SK-N-MC (cell line): Measurements from ENCODE around the gene SYT3.

Experiments used
- DNase-seq: peaks from one replicate; pipeline ENCODE4 v3.0.0-alpha.2; 2011; ENCODE audit warnings: low read depth, low spot score
- H3K27ac ChIP-seq: fragments of 200-600 bp; sonication (generic); 2 replicates; pipeline ENCODE4 v1.5.1; 2016; ENCODE audit warnings: mixed run types
- H3K36me3 ChIP-seq: fragments of 200-600 bp; sonication (generic); 2 replicates; pipeline ENCODE4 v1.6.1; 2017; ENCODE audit warnings: antibody characterized with exemption, low read length, mixed read lengths; ENCODE audit not compliant: insufficient read depth
- H3K4me3 ChIP-seq: fragments of 200-600 bp; sonication (generic); 2 replicates; pipeline ENCODE4 v1.5.1; 2016
- H3K9ac ChIP-seq: fragments of 200-600 bp; sonication (generic); 2 replicates; pipeline ENCODE4 v1.8.0; 2017; ENCODE audit warnings: mixed run types, mixed read lengths; ENCODE audit not compliant: insufficient read length
- H3K9me3 ChIP-seq: fragments of 200-600 bp; sonication (generic); 2 replicates; pipeline ENCODE4 v1.6.1; 2017; ENCODE audit warnings: low read depth, mild to moderate bottlenecking, antibody characterized with exemption, low read length, moderate library complexity, mixed read lengths
- EZH2 ChIP-seq: fragments of 200-600 bp; sonication (generic); IDR thresholded peaks from one replicate; pipeline ENCODE4 v1.6.1; 2017; ENCODE audit warnings: antibody characterized with exemption
- FOXP2 ChIP-seq: optimal IDR thresholded peaks from 2 replicates; pipeline ENCODE3; 2011; ENCODE audit warnings: mild to moderate bottlenecking, moderate library complexity; ENCODE audit not compliant: insufficient read depth; ENCODE audit errors: extremely low read length, control extremely low read depth
- POLR2AphosphoS5 ChIP-seq: IDR thresholded peaks from 2 replicates; pipeline ENCODE4 v1.6.1; 2012; ENCODE audit warnings: mild to moderate bottlenecking, low read depth, low read length, borderline replicate concordance

The SYT3 gene

DNA sequence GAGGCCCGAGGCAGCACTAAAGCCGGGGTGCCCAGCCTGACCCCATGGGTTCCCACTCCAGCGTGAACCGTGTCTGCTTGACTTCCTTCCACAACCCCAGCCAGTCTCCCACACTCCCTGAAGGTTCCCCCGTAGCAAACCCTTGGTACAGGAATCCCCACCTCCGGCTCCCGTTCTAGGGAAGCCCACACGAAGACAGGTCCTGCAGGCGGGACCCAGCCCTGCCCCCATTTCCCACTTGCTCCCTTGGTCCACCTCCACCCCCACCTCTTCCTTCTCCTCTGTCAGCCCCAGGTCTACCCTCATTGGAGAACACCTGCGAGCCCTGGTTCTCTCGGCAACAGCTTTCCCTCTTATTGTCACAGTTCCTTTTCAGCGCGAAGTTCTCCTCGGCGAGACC, 33.4 kb upstream of the SYT3 start:
- Histone ChIP-seq H3K4me3 (no peak overlapping the region), H3K27ac (no peak overlapping the region), H3K9ac (no peak overlapping the region), H3K9me3 (no peaks in the 10 kb centered on the region), H3K36me3 (no peaks in the 10 kb centered on the region)
- no peak for DNase-seq
- TF ChIP-seq POLR2AphosphoS5 (no peak), FOXP2 (no peak), EZH2 (no peak)

GRCh38 chr19:50670102-50670380, 30.4 kb upstream of the SYT3 start:
- Histone ChIP-seq H3K9ac (no peak overlapping the region), H3K4me3 (no peak overlapping the region), H3K9me3 (no peaks in the 10 kb centered on the region), H3K27ac (no peak overlapping the region), H3K36me3 (no peaks in the 10 kb centered on the region)
- no peak for TF ChIP-seq POLR2AphosphoS5
- no peak for TF ChIP-seq FOXP2
- TF ChIP-seq EZH2, result no peak
- no peak for DNase-seq

DNA sequence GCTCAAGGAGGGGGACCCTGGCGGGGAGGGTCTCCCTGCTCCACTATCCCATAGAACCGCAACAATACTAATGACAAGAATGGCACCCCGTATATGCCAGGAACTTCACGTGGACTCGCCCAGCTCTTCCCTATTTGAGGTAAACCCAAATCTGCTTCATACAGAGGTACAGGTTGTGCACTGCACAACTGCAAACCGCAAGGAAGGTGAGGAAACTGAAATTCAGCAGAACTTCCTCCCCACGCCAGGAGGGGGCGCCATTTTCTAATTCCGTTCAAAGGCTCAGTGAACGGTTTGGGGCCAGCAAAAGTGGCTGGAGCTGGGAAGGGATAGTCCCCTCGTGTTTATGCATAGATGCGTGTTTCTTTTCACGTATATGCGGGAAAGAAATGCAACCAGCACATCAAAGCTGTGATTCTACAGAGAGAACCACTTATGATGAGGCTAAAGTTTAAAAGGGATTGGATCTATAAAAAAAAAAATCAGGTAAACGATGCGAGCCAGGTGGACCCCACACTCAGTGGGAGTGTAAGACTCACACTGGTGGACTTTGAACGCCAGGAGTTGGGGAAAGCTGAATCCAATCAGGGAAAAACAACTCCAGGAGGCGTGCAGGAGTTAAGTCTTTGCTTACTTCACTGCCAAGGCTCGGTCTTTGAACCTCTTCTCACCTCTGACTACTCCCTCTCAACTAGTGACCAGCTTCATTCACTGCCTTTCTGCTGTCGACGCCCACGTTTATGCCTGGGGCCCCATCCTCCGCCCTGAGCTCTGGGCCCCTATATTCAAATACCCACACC, 29.8 kb upstream of the SYT3 start:
- Histone ChIP-seq H3K9me3 (no peaks in the 10 kb centered on the region), H3K4me3 (no peak overlapping the region)
- no peak for DNase-seq

DNA sequence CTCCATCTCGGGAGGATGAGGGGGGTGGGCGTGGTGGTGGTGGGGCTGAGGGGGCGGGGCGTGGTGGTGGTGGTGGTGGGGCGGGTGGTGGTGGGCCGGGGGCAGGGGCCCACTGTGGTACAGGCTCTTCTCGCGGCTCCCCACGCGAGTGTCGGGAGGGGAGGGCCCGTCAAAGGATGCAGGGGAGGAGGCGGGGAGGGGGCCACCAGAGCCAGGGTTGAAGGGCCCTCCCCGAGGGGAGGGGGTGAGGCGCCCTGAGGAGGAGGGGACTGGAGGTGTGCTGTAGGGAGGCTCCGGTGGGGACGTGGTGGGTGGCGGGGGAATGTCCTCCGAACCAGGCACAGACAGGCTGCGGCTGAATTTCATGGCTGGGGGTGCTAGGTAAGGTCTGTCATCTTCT, 29.2 kb upstream of the SYT3 start:
- no peak overlapping the region for H3K4me3 ChIP-seq
- no peak for DNase-seq

More for the DNA sequence above, 29.8 kb upstream of the SYT3 start:
- TF ChIP-seq POLR2AphosphoS5 (no peak), EZH2 (no peak), FOXP2 (no peak)
- H3K9ac ChIP-seq, result no peak overlapping the region
- no peaks in the 10 kb centered on the region for H3K36me3 ChIP-seq
- H3K27ac ChIP-seq, result no peak overlapping the region

DNA sequence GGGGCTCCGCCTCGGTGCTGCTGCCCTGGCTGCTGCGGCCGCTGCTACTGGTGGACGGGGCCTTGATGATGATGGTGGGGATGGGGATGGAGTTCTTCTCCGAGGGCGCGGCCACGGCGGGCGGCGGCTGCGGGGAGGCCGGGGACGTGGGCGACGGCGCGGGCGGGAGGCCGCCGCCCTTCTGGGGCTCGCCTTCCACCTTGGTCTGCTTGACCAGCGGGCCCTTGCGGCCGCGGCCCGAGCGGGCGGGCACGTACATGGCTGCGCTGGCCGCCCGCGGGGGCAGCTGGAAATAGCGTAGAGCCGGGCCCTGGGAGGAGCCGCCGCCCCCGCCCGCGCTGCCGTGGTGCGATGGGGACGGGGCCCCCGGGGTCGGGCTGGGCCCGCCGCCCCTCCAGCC, 28.7 kb upstream of the SYT3 start:
- no peaks in the 10 kb centered on the region for H3K36me3 ChIP-seq
- H3K9me3 ChIP-seq, result no peaks in the 10 kb centered on the region
- H3K9ac ChIP-seq, result no peak overlapping the region
- no peak overlapping the region for H3K4me3 ChIP-seq
- DNase-seq, result no peak
- TF ChIP-seq POLR2AphosphoS5, result no peak
- TF ChIP-seq FOXP2, result no peak
- no peak for TF ChIP-seq EZH2
- no peak overlapping the region for H3K27ac ChIP-seq

More for the DNA sequence above, 29.2 kb upstream of the SYT3 start:
- H3K36me3 ChIP-seq, result no peaks in the 10 kb centered on the region
- no peaks in the 10 kb centered on the region for H3K9me3 ChIP-seq
- no peak overlapping the region for H3K27ac ChIP-seq
- no peak for TF ChIP-seq FOXP2
- TF ChIP-seq EZH2, result no peak
- no peak for TF ChIP-seq POLR2AphosphoS5
- no peak overlapping the region for H3K9ac ChIP-seq

DNA sequence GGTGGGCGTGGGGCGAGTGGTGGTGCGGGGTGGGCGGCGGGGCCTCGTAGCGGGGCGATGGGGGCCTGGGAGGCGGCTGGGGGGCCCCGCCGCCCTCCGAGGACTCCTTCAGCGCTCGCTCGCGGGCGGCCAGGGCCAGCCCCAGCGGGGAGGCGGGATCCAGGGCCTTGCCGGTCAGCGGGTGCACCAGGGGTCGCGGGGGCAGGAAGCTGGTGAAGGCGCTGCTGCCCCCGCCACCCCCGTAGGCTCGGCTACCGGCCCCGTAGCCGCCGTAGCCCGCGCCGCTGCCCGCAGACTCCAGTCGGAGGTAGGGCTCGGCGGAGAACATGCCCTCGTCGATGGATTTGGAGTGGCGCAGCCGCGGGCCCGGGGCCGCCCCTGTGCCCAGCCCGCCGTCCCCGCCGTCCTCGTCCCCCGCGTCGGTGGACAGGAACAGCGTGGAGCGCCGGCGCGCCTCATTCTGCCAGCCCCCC, 28.1 kb upstream of the SYT3 start:
- Histone ChIP-seq H3K9me3 (no peaks in the 10 kb centered on the region), H3K4me3 (no peak overlapping the region), H3K27ac (no peak overlapping the region), H3K36me3 (no peaks in the 10 kb centered on the region), H3K9ac (no peak overlapping the region)
- TF ChIP-seq POLR2AphosphoS5 (no peak), FOXP2 (no peak), EZH2 (no peak)
- DNase-seq, result no peak

DNA sequence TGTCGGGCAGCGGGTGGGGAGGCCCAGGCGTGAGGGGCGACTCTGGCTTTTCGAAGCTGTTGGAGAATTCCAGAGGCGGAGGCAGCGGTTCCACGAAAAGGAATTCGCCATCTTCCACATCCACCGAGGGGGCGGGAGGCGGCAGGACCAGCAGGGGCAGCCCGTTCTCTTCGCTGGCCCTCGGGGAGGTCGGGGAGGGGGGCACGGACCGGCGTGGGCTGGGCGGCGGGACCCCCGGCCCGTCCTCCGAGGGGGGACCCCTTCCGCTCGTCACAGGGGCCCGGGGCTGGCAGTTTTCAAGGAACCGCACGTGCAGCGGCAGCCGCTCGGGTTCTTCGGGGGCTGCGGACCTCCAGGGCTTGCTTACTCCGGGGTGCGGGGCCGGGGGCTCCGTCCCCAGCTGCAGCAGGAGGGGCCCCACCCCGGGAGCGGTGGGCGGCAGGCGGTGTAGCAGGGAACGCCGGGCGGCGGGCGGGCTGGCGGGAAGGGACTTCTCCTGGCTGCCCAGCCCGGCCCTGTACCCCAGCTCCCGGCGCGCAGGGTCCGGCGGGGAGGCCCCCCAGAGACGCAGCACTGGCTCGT, 27.6 kb upstream of the SYT3 start:
- Histone ChIP-seq H3K27ac (no peak overlapping the region), H3K36me3 (no peaks in the 10 kb centered on the region), H3K4me3 (no peak overlapping the region), H3K9ac (no peak overlapping the region), H3K9me3 (no peaks in the 10 kb centered on the region)
- no peak for TF ChIP-seq POLR2AphosphoS5
- no peak for TF ChIP-seq FOXP2
- TF ChIP-seq EZH2, result peak; percentile 41
- no peak for DNase-seq

GRCh38 chr19:50666346-50667176, 26.9 kb upstream of the SYT3 start:
- no peak for TF ChIP-seq EZH2
- TF ChIP-seq FOXP2, result no peak
- TF ChIP-seq POLR2AphosphoS5, result no peak
- Histone ChIP-seq H3K9me3 (no peaks in the 10 kb centered on the region), H3K9ac (no peak overlapping the region), H3K27ac (no peak overlapping the region), H3K36me3 (no peaks in the 10 kb centered on the region), H3K4me3 (no peak overlapping the region)
- DNase-seq, result no peak
